ENCODE data around the gene LRRC30. TPM values are rescaled to one million over a fixed set of nuclear protein-coding genes. Genes with fewer than 3 reads are reported as not detected.
A peak's percentile ranks its signal among the peaks of the same experiment; 100 is the strongest.

The LRRC30 gene
- total RNA-seq, 4 donors from 2014 or later: not detected

DNA sequence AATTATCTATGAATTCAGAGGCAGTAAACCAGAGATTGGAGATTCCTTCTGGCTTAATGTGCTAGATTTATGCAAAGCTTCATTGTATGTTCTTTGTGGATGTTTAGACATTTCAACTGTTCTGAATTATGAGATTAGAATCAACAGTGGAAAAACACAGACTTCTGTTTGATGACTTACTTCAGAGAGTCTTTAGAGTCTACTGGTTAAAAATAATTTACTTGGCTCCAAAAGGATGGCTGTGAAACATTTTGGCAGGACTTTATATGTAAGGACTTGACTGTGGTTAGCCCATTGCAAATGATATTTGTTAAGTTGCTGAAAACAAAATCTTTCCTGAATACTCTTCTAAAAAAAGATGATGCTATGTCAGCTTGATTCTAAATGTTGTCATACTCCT lies 25.5 kb upstream of the LRRC30 start:
- TF ChIP-seq, protein P1, sequence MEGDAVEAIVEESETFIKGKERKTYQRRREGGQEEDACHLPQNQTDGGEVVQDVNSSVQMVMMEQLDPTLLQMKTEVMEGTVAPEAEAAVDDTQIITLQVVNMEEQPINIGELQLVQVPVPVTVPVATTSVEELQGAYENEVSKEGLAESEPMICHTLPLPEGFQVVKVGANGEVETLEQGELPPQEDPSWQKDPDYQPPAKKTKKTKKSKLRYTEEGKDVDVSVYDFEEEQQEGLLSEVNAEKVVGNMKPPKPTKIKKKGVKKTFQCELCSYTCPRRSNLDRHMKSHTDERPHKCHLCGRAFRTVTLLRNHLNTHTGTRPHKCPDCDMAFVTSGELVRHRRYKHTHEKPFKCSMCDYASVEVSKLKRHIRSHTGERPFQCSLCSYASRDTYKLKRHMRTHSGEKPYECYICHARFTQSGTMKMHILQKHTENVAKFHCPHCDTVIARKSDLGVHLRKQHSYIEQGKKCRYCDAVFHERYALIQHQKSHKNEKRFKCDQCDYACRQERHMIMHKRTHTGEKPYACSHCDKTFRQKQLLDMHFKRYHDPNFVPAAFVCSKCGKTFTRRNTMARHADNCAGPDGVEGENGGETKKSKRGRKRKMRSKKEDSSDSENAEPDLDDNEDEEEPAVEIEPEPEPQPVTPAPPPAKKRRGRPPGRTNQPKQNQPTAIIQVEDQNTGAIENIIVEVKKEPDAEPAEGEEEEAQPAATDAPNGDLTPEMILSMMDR (IDR thresholded peaks at IDR 0.05): no peak
- TF ChIP-seq POLR2A (IDR thresholded peaks at IDR 0.05): no peak
- Histone ChIP-seq H3K4me1 (no peaks in the 10 kb centered on the region), H3K27ac (peak overlapping the region; percentile 75 to 83), H3K9me3 (no peaks in the 10 kb centered on the region), H3K27me3 (no peaks in the 10 kb centered on the region), H3K36me3 (no peaks in the 10 kb centered on the region), H3K4me3 (no peak overlapping the region)
- no peak for DNase-seq
- intact Hi-C loops (cut with DNase I; ENCODE audit: low total_unique reads): no loop called here

DNA sequence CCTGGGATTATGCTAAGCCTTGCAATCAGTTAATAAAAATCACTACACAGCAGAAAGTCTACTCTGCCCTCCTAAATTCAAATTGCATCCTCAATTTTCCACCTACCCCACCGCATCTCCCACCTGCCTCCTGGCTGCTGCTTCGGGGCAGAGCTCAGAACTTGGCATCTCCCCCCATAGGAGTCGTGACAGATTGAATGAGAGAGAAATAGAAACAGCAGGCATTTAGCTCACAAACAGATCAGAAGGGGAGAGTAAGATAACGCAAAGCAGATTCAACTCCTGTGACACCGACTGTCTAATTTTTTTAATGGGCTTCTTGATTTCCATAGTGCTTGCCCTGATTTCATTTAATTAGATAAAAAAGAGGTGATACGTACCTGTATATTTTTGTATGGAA lies 24.7 kb upstream of the LRRC30 start:
- no peaks in the 10 kb centered on the region for H3K9me3 ChIP-seq
- H3K4me1 ChIP-seq: no peaks in the 10 kb centered on the region
- no peaks in the 10 kb centered on the region for H3K27me3 ChIP-seq
- H3K36me3 ChIP-seq: no peaks in the 10 kb centered on the region
- TF ChIP-seq POLR2A (IDR thresholded peaks at IDR 0.05): no peak
- TF ChIP-seq, protein P1 (IDR thresholded peaks at IDR 0.05): no peak
- DNase-seq: no peak
- peak overlapping the region; percentile 75 to 83 for H3K27ac ChIP-seq
- H3K4me3 ChIP-seq: no peak overlapping the region
- intact Hi-C loops (cut with DNase I; ENCODE audit: low total_unique reads): no loop called here

DNA sequence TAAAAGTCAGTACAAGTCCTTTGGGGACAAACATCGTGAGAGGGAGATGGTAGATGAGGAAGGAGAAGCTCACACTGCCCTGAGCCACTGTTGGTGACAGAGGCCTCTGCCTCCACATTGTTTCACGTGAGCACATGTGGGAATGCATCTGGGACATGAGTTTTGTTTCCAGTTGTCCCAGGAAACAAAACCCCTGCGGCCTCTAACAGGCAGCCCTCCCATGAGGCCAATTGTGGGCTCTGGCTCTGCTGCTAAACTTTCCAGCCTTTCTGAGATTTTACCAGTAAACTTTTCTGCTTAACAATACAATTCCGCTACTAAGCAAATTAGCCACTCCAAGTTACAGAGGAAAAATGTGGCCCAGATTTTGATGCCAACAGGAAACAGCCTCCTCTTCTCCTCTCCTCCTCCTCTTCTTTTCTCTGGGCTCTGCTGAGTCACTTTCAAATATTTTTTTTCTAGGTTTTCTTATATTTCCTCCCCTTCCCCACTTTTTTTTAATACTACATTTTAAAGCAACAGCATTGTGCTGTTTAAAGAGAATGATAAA lies 23.4 kb upstream of the LRRC30 start:
- intact Hi-C loops (cut with DNase I; ENCODE audit: low total_unique reads): no loop called here
- no peak for TF ChIP-seq POLR2A (IDR thresholded peaks at IDR 0.05)
- TF ChIP-seq, protein P1 (IDR thresholded peaks at IDR 0.05): no peak
- H3K27ac ChIP-seq: peak overlapping the region in 1 of 2 donors; percentile 52

DNA sequence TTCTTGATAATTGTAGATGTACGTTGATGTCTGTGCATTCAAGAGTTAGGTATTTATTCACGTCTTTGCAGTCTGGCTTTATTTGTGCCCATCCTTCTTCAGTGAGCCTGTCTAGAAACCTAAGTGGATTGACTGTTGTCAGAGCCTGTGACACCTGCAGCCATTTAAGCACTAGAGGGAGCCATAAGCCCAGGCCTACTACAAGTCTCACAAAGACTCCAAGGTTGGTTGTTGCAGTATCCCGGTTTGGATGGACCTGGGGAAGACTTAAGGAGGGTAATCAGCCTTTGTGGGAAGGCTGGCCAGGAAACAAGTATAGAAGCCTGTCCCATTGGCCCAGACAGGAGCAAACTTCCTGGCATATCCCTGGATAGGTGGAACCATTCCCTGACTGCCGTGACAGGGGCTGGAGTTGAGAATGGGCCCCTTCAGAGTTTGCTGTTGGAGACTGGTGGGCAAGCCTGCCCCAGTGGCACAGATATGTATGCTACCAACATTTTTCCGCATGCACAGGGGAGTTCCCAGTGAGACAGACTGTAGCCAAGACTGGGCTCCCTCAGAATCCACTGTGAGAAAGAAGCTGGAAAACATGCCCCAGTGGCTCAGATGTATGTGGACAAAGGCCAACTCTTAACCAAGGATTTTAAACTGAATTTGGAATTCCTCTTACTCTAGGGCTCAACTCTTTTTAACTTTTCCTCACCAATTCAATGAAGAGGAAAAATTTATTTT lies 9.3 kb upstream of the LRRC30 start:
- Histone ChIP-seq H3K27ac (no peak overlapping the region), H3K4me3 (no peak overlapping the region), H3K27me3 (no peaks in the 10 kb centered on the region), H3K36me3 (no peaks in the 10 kb centered on the region), H3K4me1 (no peaks in the 10 kb centered on the region), H3K9me3 (no peaks in the 10 kb centered on the region)
- intact Hi-C loops (cut with DNase I; ENCODE audit: low total_unique reads): no loop called here
- TF ChIP-seq, protein P1 (IDR thresholded peaks at IDR 0.05): peak in 1 of 4 experiments; percentile 20
- no peak for TF ChIP-seq POLR2A (IDR thresholded peaks at IDR 0.05)
- no peak for DNase-seq

More for the DNA sequence above, 23.4 kb upstream of the LRRC30 start:
- Histone ChIP-seq H3K4me1 (no peaks in the 10 kb centered on the region), H3K4me3 (no peak overlapping the region), H3K27me3 (no peaks in the 10 kb centered on the region), H3K9me3 (no peaks in the 10 kb centered on the region), H3K36me3 (no peaks in the 10 kb centered on the region)
- DNase-seq: no peak

DNA sequence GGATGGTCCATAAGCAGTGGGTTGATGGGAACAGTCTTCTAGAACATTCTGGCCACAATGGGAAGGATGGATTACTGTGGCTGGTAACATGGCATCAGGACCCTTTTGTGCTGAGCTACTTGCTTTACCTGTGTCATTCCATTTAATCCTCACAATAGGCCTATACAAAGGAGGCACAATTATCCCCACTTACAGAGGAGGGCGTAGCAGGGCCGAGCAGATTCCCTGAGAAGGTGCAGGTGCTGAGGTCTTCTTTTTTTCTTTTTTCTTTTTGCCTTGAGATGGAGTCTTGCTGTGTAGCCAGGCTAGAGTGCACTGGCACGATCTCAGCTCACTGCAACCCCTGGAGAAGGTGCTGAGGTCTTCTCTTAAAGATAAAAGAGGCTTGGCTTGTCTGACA lies 6.7 kb upstream of the LRRC30 start:
- TF ChIP-seq, protein P1 (IDR thresholded peaks at IDR 0.05): no peak
- TF ChIP-seq POLR2A (IDR thresholded peaks at IDR 0.05): no peak
- no peaks in the 10 kb centered on the region for H3K36me3 ChIP-seq
- no peak overlapping the region for H3K4me3 ChIP-seq
- no peak overlapping the region for H3K27ac ChIP-seq
- H3K4me1 ChIP-seq: no peaks in the 10 kb centered on the region
- DNase-seq: no peak
- intact Hi-C loops (cut with DNase I; ENCODE audit: low total_unique reads): no loop called here
- no peaks in the 10 kb centered on the region for H3K27me3 ChIP-seq
- no peaks in the 10 kb centered on the region for H3K9me3 ChIP-seq

Data from uterus (tissue), 4 donors.